Activated CD4-positive, alpha-beta T cell treated with anti-CD3 and anti-CD28 coated beads for 24 hours (primary cell): ENCODE measurements around the gene PDP2.
"Not testable (repeated sequence)": the region's sequence is repeated elsewhere in the genome, so short reads cannot be mapped to it uniquely, and the experiment has no call there.

Source experiments
- DNase-seq, 2 donors: peaks; one replicate each; pipeline ENCODE4 v3.0.0-alpha.2; 2020; ENCODE audit warnings: low read depth in 2 of 2

Gene PDP2

GRCh38 chr16:66886321-66886720 lies 6.0 kb downstream of the PDP2 start:
- no peak for DNase-seq

- DNase-seq: no peak
Measured at GRCh38 chr16:66886914-66887313, 6.6 kb downstream of the PDP2 start.

- no peak for DNase-seq
Measured at GRCh38 chr16:66888647-66889615, 8.6 kb downstream of the PDP2 start.

- DNase-seq: no peak
Measured at GRCh38 chr16:66889622-66890021, 9.3 kb downstream of the PDP2 start.

GRCh38 chr16:66890799-66891198 lies 10.5 kb downstream of the PDP2 start:
- no peak for DNase-seq

DNA sequence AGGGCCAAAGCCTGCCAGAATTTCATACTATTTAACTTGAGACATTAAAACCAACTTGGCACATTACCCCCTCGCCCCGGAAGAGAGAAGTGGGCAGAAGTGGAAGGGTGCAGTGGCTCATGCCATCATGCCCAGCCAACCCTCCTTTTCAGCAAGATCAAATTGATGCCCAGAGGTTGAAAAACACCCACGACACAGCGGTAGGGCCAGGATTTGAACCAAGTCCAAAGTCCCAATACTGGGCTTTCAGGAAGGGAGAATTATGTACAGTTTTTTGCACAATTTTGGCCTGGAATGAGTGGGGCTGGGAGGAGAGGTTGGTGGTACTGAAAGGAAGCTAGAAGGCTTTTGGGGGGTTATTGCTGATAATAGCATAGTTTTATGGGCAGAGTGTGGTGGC lies 11.0 kb downstream of the PDP2 start:
- no peak for DNase-seq

DNA sequence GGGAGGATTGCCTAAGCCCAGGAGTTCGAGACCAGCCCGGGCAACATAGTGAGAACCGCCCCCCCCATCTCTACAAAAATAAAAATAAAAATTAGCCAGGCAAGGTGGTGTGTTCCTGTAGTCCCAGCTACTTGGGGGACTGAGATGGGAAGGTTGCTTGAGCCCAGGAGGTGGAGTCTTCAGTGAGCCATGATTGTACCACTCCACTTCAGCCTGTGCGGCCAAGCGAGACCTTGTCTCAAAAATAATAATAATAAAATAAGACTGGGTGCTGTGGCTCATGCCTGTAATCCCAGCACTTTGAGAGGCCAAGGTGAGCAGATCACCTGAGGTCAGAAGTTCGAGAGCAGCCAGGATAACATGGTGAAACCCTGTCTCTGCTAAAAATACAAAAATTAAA lies 11.5 kb downstream of the PDP2 start:
- no peak for DNase-seq

DNA sequence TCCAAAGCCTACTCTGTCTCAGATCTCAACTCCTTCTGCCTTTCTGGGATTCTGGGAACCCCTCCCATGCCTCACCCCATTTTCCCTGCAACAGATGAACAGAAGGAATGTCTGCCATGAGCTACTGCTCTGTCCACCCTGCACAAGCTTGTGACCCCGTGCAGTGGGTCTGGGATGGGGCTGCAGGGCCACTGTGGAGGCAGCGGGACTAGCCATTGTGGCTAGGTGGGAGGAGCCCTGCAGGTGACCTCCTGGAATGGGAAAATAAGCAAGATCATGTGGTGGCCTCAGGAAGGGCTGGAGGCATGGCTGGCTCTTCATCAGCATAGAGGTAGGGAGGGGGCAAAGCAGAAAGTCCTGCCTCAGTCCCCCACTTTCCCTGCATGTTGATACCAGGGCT lies 13.7 kb downstream of the PDP2 start:
- DNase-seq: no peak

DNA sequence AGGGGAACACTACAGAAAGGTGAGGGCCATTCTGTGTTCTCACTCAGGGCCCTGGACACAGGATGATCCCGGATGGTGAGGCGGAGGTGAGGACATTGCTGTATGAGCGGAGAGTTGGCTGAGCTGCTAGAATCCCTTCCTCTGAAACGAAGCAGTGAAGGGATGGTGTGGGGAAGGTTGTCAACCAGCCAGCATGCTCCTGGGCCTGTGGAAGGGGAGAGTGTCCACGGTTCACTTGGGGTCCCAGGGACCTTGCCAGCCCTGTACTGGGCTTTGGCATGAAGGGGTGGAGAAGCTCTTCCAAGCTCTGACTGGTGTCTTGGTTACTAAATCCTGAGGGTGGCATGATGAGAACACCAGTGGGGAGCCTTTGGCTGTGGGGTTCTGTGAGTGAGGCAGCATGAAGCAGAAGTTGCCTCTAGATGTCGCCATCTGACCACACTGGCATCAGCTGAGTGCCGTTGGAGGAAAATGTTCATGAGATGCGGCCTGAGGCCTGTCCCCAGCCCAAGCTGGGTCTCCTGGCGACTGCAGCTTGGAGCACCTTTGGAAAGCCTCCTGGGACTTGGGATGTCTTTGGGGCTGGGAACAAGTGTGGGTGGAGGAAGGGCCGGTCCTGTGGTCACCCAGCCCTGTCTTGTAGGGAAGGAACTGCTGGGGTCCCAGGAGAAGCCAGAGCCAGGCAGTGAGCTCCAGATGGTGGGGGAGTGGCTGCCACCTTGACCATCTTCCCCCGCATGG lies 14.8 kb downstream of the PDP2 start:
- peak in 1 of 2 donors; percentile 30 for DNase-seq

GRCh38 chr16:66895689-66895979 lies 15.3 kb downstream of the PDP2 start:
- no peak for DNase-seq

DNA sequence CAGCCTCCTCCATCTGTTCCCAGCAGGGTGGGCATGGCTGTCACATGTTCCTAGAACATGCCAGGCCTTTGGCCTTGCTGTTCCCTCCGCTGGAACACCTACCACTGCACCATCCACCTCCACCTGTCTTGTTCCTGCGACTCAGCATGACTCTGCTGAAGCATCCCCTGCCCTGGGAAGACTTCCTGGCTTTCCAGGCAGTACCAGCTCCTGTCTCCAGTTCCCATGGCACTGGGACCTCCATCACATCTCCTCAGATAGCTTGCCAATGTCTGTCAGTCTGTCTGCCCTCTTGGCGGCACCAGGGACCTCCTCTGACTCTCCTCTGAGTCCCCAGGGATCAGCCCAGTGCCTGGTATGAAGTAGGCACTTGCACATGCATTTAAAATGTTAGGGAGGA lies 15.7 kb downstream of the PDP2 start:
- no peak for DNase-seq

- not testable (repeated sequence) for DNase-seq
Measured at GRCh38 chr16:66896682-66897081, 16.4 kb downstream of the PDP2 start.

GRCh38 chr16:66898207-66898606 lies 17.9 kb downstream of the PDP2 start:
- no peak for DNase-seq

GRCh38 chr16:66898933-66899309 lies 18.6 kb downstream of the PDP2 start:
- no peak for DNase-seq

DNA sequence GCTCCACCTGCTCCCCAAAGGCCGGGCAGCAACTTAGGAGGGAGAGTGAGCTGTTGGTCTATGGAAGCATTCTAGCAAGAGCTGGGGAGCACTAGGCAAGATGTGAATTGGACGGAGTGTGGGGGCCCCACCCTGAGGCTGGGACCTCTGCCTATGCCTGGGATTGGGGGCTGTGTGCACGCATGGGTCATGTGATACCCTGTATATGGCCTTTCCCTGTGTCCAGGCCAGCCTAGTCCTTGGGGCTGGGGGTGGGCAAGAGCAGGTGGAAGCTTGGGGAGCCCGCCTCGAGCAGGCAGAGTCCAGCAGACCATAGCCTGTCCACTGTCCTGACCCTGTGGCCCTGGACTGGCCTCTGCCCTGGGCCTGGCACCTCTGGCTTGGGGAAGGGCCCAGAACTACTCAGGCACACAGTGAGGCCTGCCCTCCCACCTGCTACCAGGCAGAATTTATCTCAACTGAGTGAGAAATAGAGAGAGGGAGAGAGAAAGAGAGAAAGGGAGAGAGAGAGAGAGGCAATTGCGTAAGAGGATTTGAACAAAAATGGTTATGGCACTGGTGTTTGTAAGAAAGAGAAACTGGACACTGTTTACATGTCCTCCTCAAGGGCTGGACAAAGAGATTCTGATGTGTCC lies 19.1 kb downstream of the PDP2 start:
- no peak for DNase-seq

DNA sequence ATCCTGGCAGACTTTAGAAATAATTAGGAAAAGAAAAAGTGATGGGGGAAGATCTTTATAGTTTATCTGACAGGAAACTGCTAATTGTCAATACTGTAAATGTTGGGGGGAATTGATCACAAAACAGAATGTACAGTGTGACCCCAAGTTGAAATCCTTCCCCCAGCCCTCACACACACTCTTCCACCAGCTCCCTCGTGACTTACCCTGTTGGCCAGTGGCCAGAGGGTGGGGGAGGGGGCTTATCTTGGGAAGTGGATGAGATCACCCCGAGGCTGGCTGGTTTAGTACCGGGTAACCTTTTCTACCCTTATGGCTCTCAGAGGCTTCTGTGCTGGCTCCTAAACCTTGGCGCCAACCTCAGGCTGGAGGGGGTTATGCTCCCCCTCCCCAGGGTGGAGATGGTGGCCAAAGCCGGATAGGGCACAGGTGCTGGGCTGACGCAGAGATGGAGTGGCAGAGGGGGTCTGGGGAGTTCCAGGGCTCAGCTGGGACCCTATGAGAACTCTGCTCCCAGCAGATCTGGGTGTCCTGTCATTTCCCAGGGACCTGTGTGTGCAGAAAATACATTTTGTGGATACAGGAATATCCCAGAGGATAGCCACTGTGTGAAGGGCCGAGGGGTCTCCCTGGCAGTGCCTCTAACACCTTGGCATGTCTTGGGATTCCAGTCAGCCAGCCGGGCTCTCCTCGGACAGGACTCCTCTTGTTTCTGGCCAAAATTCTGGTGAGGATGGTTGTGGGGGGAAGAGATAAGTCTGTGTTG lies 19.8 kb downstream of the PDP2 start:
- no peak for DNase-seq

GRCh38 chr16:66900721-66901441 lies 20.6 kb downstream of the PDP2 start:
- no peak for DNase-seq

DNA sequence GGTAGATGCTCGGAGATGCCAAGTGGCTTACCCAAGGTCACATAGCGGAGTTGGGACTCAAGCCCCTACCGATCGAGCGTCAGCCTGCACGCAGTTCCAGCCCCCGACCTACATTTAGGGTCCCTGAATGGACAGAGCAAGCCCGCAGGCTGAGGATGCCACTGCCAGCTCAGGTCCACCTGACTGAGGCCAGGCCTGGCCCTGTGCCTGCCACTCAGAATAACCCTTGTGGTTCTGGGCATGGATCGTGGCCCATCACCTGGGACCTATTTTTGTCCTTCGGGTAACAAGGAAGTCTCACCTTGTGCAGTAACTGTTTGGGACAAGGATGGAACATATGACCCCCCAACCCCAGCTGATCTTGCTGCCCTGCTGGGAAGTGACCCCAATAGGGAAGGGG lies 21.3 kb downstream of the PDP2 start:
- DNase-seq: no peak

DNA sequence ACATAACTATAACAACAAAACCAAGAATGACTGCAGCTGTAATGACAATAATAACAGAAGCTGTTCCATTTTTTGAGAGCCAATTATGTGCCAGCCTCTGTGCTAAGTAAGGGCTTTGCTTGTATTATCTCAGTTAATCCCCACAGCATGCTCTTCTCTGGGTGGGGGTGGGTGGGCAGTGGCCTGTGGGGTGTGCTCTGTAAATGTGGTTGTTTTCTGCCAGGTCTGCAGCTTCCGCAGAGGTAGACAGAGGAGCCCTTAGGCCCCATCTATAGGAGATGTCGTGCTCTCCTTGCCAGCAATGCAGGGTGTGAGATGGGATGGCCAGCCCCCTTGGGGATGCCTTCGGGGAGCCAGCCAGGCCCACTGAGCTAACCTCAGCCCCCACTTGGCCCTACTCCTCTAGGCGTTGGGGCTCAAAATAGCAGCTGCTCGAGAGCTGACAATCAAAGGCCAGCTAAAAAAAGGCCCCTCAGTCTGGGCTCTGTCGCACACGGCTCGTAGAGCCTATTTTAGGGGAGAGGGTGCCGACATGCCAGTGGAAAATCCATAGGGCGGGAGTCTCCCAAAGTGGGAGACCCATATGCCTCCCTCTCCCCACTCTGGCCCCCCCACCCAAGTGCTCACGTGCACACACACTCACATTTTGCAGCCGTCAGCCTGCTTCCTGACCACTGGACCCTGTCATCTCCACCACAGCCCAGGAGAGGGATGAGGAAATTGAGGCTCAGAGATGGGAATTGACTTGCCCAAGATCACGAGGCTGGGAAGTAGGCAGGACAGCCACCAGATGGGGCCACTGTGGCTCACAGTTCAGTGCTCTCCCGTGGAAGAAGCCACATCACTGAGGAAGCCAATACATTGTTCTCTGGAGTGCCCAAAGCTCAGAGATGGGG lies 22.6 kb downstream of the PDP2 start:
- DNase-seq: no peak
